ENCODE measurements around the gene HSPG2. TPM values are rescaled to one million over a fixed set of nuclear protein-coding genes. Genes with fewer than 3 reads are reported as not detected.

HSPG2 gene
- total and polyA plus RNA-seq, 9 of the 15 experiments (the other 6 are each of a cell fraction or from before 2014, with no cell fraction given) = 0.14 to 160 (median 15.7) TPM

- TF ChIP-seq, protein P1, sequence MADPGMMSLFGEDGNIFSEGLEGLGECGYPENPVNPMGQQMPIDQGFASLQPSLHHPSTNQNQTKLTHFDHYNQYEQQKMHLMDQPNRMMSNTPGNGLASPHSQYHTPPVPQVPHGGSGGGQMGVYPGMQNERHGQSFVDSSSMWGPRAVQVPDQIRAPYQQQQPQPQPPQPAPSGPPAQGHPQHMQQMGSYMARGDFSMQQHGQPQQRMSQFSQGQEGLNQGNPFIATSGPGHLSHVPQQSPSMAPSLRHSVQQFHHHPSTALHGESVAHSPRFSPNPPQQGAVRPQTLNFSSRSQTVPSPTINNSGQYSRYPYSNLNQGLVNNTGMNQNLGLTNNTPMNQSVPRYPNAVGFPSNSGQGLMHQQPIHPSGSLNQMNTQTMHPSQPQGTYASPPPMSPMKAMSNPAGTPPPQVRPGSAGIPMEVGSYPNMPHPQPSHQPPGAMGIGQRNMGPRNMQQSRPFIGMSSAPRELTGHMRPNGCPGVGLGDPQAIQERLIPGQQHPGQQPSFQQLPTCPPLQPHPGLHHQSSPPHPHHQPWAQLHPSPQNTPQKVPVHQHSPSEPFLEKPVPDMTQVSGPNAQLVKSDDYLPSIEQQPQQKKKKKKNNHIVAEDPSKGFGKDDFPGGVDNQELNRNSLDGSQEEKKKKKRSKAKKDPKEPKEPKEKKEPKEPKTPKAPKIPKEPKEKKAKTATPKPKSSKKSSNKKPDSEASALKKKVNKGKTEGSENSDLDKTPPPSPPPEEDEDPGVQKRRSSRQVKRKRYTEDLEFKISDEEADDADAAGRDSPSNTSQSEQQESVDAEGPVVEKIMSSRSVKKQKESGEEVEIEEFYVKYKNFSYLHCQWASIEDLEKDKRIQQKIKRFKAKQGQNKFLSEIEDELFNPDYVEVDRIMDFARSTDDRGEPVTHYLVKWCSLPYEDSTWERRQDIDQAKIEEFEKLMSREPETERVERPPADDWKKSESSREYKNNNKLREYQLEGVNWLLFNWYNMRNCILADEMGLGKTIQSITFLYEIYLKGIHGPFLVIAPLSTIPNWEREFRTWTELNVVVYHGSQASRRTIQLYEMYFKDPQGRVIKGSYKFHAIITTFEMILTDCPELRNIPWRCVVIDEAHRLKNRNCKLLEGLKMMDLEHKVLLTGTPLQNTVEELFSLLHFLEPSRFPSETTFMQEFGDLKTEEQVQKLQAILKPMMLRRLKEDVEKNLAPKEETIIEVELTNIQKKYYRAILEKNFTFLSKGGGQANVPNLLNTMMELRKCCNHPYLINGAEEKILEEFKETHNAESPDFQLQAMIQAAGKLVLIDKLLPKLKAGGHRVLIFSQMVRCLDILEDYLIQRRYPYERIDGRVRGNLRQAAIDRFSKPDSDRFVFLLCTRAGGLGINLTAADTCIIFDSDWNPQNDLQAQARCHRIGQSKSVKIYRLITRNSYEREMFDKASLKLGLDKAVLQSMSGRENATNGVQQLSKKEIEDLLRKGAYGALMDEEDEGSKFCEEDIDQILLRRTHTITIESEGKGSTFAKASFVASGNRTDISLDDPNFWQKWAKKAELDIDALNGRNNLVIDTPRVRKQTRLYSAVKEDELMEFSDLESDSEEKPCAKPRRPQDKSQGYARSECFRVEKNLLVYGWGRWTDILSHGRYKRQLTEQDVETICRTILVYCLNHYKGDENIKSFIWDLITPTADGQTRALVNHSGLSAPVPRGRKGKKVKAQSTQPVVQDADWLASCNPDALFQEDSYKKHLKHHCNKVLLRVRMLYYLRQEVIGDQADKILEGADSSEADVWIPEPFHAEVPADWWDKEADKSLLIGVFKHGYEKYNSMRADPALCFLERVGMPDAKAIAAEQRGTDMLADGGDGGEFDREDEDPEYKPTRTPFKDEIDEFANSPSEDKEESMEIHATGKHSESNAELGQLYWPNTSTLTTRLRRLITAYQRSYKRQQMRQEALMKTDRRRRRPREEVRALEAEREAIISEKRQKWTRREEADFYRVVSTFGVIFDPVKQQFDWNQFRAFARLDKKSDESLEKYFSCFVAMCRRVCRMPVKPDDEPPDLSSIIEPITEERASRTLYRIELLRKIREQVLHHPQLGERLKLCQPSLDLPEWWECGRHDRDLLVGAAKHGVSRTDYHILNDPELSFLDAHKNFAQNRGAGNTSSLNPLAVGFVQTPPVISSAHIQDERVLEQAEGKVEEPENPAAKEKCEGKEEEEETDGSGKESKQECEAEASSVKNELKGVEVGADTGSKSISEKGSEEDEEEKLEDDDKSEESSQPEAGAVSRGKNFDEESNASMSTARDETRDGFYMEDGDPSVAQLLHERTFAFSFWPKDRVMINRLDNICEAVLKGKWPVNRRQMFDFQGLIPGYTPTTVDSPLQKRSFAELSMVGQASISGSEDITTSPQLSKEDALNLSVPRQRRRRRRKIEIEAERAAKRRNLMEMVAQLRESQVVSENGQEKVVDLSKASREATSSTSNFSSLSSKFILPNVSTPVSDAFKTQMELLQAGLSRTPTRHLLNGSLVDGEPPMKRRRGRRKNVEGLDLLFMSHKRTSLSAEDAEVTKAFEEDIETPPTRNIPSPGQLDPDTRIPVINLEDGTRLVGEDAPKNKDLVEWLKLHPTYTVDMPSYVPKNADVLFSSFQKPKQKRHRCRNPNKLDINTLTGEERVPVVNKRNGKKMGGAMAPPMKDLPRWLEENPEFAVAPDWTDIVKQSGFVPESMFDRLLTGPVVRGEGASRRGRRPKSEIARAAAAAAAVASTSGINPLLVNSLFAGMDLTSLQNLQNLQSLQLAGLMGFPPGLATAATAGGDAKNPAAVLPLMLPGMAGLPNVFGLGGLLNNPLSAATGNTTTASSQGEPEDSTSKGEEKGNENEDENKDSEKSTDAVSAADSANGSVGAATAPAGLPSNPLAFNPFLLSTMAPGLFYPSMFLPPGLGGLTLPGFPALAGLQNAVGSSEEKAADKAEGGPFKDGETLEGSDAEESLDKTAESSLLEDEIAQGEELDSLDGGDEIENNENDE (IDR thresholded peaks at IDR 0.05; ENCODE audit: low read depth, low read length) = no peak
- TF ChIP-seq BHLHE40 (IDR thresholded peaks at IDR 0.05; ENCODE audit: low read length) (peak; percentile 3; the same call in 1 of the 2 replicates), KAT7 (CRISPR knock-in tag; IDR thresholded peaks at IDR 0.05; ENCODE audit: borderline replicate concordance) (peak; percentile 99), ELF1 (tag; IDR thresholded peaks at IDR 0.05) (peak; percentile 95), SMAD1 (IDR thresholded peaks at IDR 0.05; ENCODE audit: low read depth, low read length, partially characterized antibody) (peak; percentile 94), ZNF717 (CRISPR knock-in tag; IDR thresholded peaks at IDR 0.05) (no peak), MEIS2 (IDR thresholded peaks at IDR 0.05; ENCODE audit: partially characterized antibody) (peak; percentile 89), POLR2H (tag; IDR thresholded peaks at IDR 0.05; ENCODE audit: low read depth) (peak; percentile 93)
- TF ChIP-seq, protein P2, sequence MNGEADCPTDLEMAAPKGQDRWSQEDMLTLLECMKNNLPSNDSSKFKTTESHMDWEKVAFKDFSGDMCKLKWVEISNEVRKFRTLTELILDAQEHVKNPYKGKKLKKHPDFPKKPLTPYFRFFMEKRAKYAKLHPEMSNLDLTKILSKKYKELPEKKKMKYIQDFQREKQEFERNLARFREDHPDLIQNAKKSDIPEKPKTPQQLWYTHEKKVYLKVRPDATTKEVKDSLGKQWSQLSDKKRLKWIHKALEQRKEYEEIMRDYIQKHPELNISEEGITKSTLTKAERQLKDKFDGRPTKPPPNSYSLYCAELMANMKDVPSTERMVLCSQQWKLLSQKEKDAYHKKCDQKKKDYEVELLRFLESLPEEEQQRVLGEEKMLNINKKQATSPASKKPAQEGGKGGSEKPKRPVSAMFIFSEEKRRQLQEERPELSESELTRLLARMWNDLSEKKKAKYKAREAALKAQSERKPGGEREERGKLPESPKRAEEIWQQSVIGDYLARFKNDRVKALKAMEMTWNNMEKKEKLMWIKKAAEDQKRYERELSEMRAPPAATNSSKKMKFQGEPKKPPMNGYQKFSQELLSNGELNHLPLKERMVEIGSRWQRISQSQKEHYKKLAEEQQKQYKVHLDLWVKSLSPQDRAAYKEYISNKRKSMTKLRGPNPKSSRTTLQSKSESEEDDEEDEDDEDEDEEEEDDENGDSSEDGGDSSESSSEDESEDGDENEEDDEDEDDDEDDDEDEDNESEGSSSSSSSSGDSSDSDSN (IDR thresholded peaks at IDR 0.05; ENCODE audit: borderline replicate concordance in 1 of 2, low read depth in 2 of 2, low read length in 2 of 2) = peak; percentile 74 to 75; a peak in 2 of 4 replicates
Measured at GRCh38 chr1:21782868-21783678, 154.0 kb downstream of the HSPG2 start, which contains the start of gene USP48 (continued).
